ENCODE data around the gene GRIK3.

GRIK3 gene

GRCh38 chr1:36871146-36871971 lies 163.0 kb downstream of the GRIK3 start:
- no peak for DNase-seq

- no peak for DNase-seq
These were observed 164.5 kb downstream of the GRIK3 start for GRCh38 chr1:36869826-36870225.

- DNase-seq, result no peak
These were observed 165.3 kb downstream of the GRIK3 start for GRCh38 chr1:36869054-36869453.

DNA sequence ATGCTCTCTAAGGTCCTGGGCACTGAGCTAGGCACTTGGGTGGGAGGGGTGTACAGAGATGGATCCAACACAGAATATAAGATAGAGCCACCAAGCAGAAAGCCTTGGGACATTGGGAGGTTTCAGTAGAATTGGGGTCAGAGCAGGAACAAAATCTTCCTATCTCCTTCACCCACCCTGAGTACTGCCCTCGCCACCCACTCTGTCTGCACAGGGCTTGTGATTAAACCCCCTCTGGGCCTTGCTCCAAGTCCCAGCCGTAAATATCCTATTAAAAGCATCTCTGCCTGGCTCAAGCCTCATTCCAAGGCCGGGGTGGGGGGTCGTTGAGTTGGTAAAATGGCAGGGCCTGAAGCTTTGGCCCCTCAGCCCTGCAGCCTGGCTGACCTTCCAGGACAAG lies 166.7 kb downstream of the GRIK3 start:
- DNase-seq, result no peak

GRCh38 chr1:36866169-36866814 lies 168.0 kb downstream of the GRIK3 start:
- DNase-seq, result no peak

GRCh38 chr1:36865602-36865900 lies 168.8 kb downstream of the GRIK3 start:
- DNase-seq, result no peak

DNA sequence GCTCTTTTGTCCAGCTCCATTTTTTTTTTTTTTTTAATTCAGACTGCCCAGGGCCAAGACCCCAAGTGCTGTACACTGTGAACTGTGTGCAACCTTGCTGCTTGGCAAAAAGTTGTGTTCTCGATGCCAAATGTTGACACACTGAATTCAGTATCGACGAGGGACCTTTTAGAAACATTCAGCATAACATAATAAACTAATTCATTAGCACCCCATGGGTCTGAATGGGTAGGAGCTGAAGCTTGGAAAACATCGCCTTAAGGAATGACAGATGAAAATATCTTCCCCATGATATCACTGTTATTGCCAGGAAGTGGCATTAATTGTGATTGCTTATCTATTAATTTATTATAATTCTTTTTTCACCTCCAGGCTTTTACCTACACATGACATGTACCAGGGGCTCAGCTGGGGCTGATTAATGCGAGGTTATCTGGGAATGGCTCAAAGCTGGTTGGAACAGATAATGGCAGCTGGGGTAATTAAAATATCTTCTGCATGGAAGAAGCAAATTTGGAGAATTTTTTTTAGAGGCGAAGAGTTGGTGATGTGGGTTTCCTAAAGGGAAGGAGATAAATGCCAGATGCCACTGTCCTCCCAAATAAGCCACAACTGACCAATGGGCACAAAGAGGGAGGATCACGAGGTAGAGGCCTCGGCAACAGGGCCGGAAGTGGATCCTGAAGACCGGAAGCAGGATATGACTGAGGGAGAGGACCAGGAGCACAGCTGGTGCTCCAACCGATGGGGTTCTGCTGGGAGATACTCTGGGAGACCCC lies 169.3 kb downstream of the GRIK3 start:
- no peak for DNase-seq

DNA sequence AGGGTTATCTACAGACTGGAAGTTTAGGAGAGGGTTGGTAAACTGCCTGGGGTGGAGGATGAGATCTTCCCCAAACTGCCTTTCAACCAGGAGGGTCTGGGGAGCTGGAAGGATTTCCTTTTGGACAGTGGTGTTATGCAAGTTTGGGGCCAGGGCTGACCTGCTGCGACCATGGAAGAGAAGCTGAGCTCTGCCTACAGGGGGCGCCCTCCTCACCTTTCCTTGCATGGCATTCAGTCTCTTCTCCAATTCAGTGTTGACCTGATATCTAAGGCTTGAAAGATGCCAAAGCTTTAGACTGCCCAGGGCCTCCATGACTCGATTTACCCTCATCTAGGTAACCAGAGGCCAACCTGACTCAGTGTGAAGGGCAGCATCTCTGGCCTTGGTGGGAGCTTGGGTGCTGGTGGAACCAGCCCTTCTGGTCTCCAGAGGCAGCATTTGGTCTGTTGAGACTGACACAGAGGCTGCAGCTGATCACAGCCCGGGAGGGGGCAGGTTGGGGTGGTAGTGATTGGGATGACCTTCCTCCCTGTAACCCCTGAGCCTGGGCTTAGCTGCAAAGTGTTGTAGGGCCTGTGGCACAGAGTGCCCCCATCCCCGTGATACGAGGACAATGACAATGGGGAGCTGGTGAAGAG lies 170.0 kb downstream of the GRIK3 start:
- DNase-seq, result peak in 1 of 2 experiments; percentile 2

DNA sequence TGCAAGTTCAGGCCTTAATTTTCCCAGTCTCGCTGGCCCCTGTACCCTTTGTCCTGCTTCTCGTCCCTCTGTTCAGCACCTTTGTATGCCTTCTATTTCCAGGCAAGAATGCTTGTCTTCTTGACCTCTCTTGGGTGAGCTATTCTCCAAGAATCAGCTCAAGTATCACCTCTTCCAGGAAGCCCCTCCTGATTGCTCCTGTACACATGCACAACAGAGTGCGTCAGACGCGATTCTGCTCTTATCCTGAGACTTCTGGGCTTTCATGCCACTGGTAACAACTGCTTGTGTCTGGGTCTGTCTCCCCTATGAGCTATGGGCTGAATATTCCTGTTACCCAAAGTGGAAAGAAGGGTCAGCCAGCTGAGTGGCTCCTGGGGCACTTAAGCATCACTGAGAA lies 170.8 kb downstream of the GRIK3 start:
- DNase-seq, result no peak

- DNase-seq, result no peak
These were observed 171.3 kb downstream of the GRIK3 start for GRCh38 chr1:36863061-36863460.

DNA sequence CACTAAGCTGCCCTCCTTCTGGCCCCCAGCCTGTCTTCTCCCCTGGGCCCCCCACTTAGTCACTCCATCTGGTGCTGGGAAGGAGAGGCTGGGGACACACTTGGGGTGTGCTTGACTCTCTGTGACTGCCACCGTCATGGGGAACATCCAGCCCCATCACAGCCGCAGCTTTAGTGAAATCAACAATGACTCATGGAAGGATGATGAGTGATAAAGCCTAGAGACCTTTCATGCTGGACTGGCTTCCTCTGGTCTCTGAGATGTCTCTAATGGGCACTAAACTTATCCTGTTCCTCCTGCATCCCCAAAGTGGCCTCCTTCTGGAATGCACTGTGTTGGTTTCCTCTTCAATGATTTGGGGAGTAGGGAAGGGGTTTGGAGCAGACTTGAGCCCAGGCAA lies 172.9 kb downstream of the GRIK3 start:
- DNase-seq, result no peak

- DNase-seq, result no peak
These were observed 174.4 kb downstream of the GRIK3 start for GRCh38 chr1:36859926-36860325.

- no peak for DNase-seq
These were observed 175.3 kb downstream of the GRIK3 start for GRCh38 chr1:36858981-36859380.

GRCh38 chr1:36858553-36858952 lies 175.8 kb downstream of the GRIK3 start:
- DNase-seq, result no peak

GRCh38 chr1:36857754-36858153 lies 176.6 kb downstream of the GRIK3 start:
- no peak for DNase-seq

GRCh38 chr1:36855699-36856494 lies 178.4 kb downstream of the GRIK3 start:
- DNase-seq, result no peak

DNA sequence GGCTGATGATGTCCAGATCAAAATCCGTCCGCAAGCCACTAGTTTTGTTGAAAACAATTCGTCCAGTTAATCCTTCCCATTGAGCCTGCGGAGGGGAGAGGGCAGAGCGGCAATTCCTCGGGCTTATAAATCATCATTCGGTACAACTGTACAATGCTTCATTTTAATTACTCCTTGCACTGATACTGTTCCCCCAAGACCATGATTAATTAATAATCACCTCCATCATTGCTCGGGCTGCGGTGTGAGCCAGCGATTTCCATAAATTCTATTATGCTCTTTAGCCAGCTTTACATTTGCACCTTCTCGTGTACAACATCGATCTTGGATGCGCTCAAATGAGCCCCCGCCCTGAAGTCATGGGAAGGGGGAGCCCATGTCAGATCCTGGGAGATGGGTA lies 180.7 kb downstream of the GRIK3 start:
- no peak for DNase-seq

- no peak for DNase-seq
These were observed 181.7 kb downstream of the GRIK3 start for GRCh38 chr1:36852586-36852985.

- DNase-seq, result no peak
These were observed 182.7 kb downstream of the GRIK3 start for GRCh38 chr1:36851595-36851994.

- DNase-seq, result no peak
These were observed 183.2 kb downstream of the GRIK3 start for GRCh38 chr1:36851087-36851486.

GRCh38 chr1:36849956-36850355 lies 184.4 kb downstream of the GRIK3 start:
- DNase-seq, result no peak

- DNase-seq, result no peak
These were observed 186.6 kb downstream of the GRIK3 start for GRCh38 chr1:36847761-36848160.

- no peak for DNase-seq
These were observed 187.1 kb downstream of the GRIK3 start for GRCh38 chr1:36847186-36847585.

All from SW 1271 (cell line).